GM23338 (cell line): ENCODE results near the gene GTF2A1. TPM values are rescaled to one million over a fixed set of nuclear protein-coding genes. Genes with fewer than 3 reads are reported as not detected.

Experiments used
- ATAC-seq: fragments of 200-7000 bp; cut with Tn5 transposase; 3 replicates; pipeline ENCODE4 v1.9.1; 2020
- DNase-seq: peaks from one replicate; pipeline ENCODE4 v3.0.0-alpha.2; 2015; ENCODE audit warnings: low spot score
- H2AFZ ChIP-seq: fragments of 200-600 bp; sonication (generic); 2 replicates; pipeline ENCODE4 v1.8.0; 2016; ENCODE audit warnings: antibody characterized with exemption, mild to moderate bottlenecking, moderate library complexity
- H3F3A ChIP-seq: fragments of 200-600 bp; sonication (generic); replicated peaks from 2 replicates; pipeline ENCODE4 v1.8.0; 2017; ENCODE audit warnings: antibody characterized with exemption, mixed run types, low read depth
- H3K27ac ChIP-seq: fragments of 200-600 bp; sonication (generic); 2 replicates; pipeline ENCODE4 v1.6.1; 2016; ENCODE audit warnings: low read depth
- H3K27me3 ChIP-seq: fragments of 200-600 bp; sonication (generic); 2 replicates; pipeline ENCODE4 v1.8.0; 2016; ENCODE audit warnings: mild to moderate bottlenecking, mixed run types, moderate library complexity; ENCODE audit not compliant: insufficient read depth
- H3K36me3 ChIP-seq: fragments of 200-600 bp; sonication (generic); 2 replicates; pipeline ENCODE4 v1.8.0; 2016; ENCODE audit warnings: mild to moderate bottlenecking; ENCODE audit not compliant: insufficient read depth
- H3K4me1 ChIP-seq: fragments of 200-600 bp; sonication (generic); 2 replicates; pipeline ENCODE4 v1.8.0; 2016; ENCODE audit warnings: mild to moderate bottlenecking, moderate library complexity; ENCODE audit not compliant: insufficient read depth
- H3K4me2 ChIP-seq: fragments of 200-600 bp; sonication (generic); 2 replicates; pipeline ENCODE4 v1.7.1; 2017; ENCODE audit warnings: mixed run types
- H3K4me3 ChIP-seq: fragments of 200-600 bp; sonication (generic); 2 replicates; pipeline ENCODE4 v1.6.1; 2016; ENCODE audit warnings: mixed run types
- H3K79me2 ChIP-seq: fragments of 200-600 bp; sonication (generic); replicated peaks from 2 replicates; pipeline ENCODE4 v1.8.0; 2017; ENCODE audit warnings: mild to moderate bottlenecking; ENCODE audit not compliant: insufficient read depth
- H3K9me2 ChIP-seq: fragments of 200-600 bp; sonication (generic); 2 replicates; pipeline ENCODE4 v1.8.0; 2017; ENCODE audit not compliant: insufficient read depth
- H4K20me1 ChIP-seq: fragments of 200-600 bp; sonication (generic); replicated peaks from 2 replicates; pipeline ENCODE4 v1.8.0; 2017; ENCODE audit warnings: mild to moderate bottlenecking; ENCODE audit not compliant: insufficient read depth
- H3K27ac Mint-ChIP-seq: 2 replicates; pipeline ENCODE4 v1.8.0; 2020; ENCODE audit warnings: inconsistent platforms, mild to moderate bottlenecking, moderate library complexity, mixed read lengths
- H3K27me3 Mint-ChIP-seq: 3 replicates; pipeline ENCODE4 v1.8.0; 2022; ENCODE audit warnings: low read depth, mild to moderate bottlenecking, moderate library complexity, mixed read lengths, inconsistent platforms; ENCODE audit not compliant: insufficient read depth, poor library complexity
- H3K36me3 Mint-ChIP-seq: 3 replicates; pipeline ENCODE4 v1.8.0; 2021; ENCODE audit warnings: low read depth, mild to moderate bottlenecking, inconsistent platforms, moderate library complexity, mixed read lengths
- H3K4me1 Mint-ChIP-seq: 3 replicates; pipeline ENCODE4 v1.8.0; 2020; ENCODE audit warnings: mild to moderate bottlenecking, inconsistent platforms, mixed read lengths
- H3K4me3 Mint-ChIP-seq: 3 replicates; pipeline ENCODE4 v1.8.0; 2021; ENCODE audit warnings: moderate library complexity, mild to moderate bottlenecking, inconsistent platforms, mixed read lengths
- H3K9me3 Mint-ChIP-seq: 3 replicates; pipeline ENCODE4 v1.8.0; 2020; ENCODE audit warnings: moderate library complexity, mild to moderate bottlenecking, inconsistent platforms, mixed read lengths
- CTCF ChIP-seq, 2 experiments: fragments of 200-600 bp in 1 of 2; sonication (generic) in 1 of 2; conservative IDR thresholded peaks; 2 replicates each; pipeline versions ENCODE4 v1.5.1 to v1.6.1; 2016 to 2017; ENCODE audit warnings: antibody characterized with exemption in 2 of 2, low read depth in 2 of 2, mild to moderate bottlenecking in 2 of 2, moderate library complexity in 1 of 2
- EZH2phosphoT487 ChIP-seq: fragments of 200-600 bp; sonication (generic); IDR thresholded peaks from one replicate; pipeline ENCODE4 v1.8.1; 2018; ENCODE audit warnings: antibody characterized with exemption; ENCODE audit not compliant: unreplicated experiment
- JUNB ChIP-seq: IDR thresholded peaks from one replicate; pipeline ENCODE4 v1.6.1; 2016; ENCODE audit warnings: antibody characterized with exemption; ENCODE audit not compliant: unreplicated experiment
- NANOG ChIP-seq: IDR thresholded peaks from 2 replicates; pipeline ENCODE4 v1.6.1; 2016; ENCODE audit warnings: antibody characterized with exemption, borderline replicate concordance
- REST ChIP-seq: IDR thresholded peaks from one replicate; pipeline ENCODE4 v1.6.1; 2018; ENCODE audit warnings: antibody characterized with exemption; ENCODE audit not compliant: unreplicated experiment
- STAT1 ChIP-seq: IDR thresholded peaks from one replicate; pipeline ENCODE4 v1.6.1; 2016; ENCODE audit warnings: antibody characterized with exemption; ENCODE audit not compliant: unreplicated experiment
- polyA plus RNA-seq: library from polyadenylated mRNA; unstranded; fragments of >200 nt; fragmentation: Nextera tagmentation; extraction: Ambion mirVana; gene quantifications from 2 replicates; pipeline ENCODE4 v1.2.1, GENCODE V29; 2016
- total RNA-seq: library from RNA; depleted of rRNA; stranded (reverse); fragments of >200 nt; shearing (Covaris generic); gene quantifications from 2 replicates; pipeline ENCODE4 v1.2.3, GENCODE V29; 2014

Gene GTF2A1
- total and polyA plus RNA-seq, 2 experiments from 2014 or later = 12.1 to 50.6 TPM

GRCh38 chr14:81219210-81219758 is 1.5 kb downstream of the GTF2A1 start (continued):
- TF ChIP-seq REST (no peak), JUNB (no peak), NANOG (no peak), EZH2phosphoT487 (no peak)

GRCh38 chr14:81211844-81212243 is 8.9 kb downstream of the GTF2A1 start:
- H3K9me2 ChIP-seq = no peaks in the 10 kb centered on the region
- Mint-ChIP-seq H3K9me3 (no peaks in the 10 kb centered on the region), H3K27me3 (peaks cover 3% of the 10 kb centered on the region), H3K4me1 (peaks cover 36% of the 10 kb centered on the region; the same call in 2 of the 3 replicates), H3K27ac (no peak overlapping the region), H3K36me3 (peaks cover 82% of the 10 kb centered on the region), H3K4me3 (no peak overlapping the region)
- ATAC-seq (peak; percentile 34; the same call in 2 of the 3 replicates), DNase-seq (peak; percentile 27)
- H3K27me3 ChIP-seq = no peaks in the 10 kb centered on the region
- no peak overlapping the region for H3K27ac ChIP-seq
- peaks cover 100% of the 10 kb centered on the region for H3K79me2 ChIP-seq
- H3K36me3 ChIP-seq = peaks cover 9% of the 10 kb centered on the region
- no peaks in the 10 kb centered on the region for H3F3A ChIP-seq
- H4K20me1 ChIP-seq = peaks cover 14% of the 10 kb centered on the region
- no peak overlapping the region for H2AFZ ChIP-seq
- peaks cover 7% of the 10 kb centered on the region for H3K4me1 ChIP-seq
- no peak overlapping the region for H3K4me2 ChIP-seq
- no peak for TF ChIP-seq STAT1
- peak in 1 of 2 experiments; percentile 38; a peak in 3 of 4 replicates for TF ChIP-seq CTCF (conservative IDR thresholded peaks at IDR 0.05; ENCODE audit: low read depth in 2 of 2)
- no peak overlapping the region for H3K4me3 ChIP-seq

GRCh38 chr14:81209167-81209836 is 11.5 kb downstream of the GTF2A1 start:
- Histone ChIP-seq H3K4me1 (peaks cover 6% of the 10 kb centered on the region), H4K20me1 (peaks cover 18% of the 10 kb centered on the region), H3K27ac (no peak overlapping the region), H3K9me2 (no peaks in the 10 kb centered on the region), H3K79me2 (peaks cover 98% of the 10 kb centered on the region), H3K4me3 (no peak overlapping the region), H3K36me3 (peaks cover 9% of the 10 kb centered on the region; the same call in 1 of the 2 replicates), H3K4me2 (no peak overlapping the region), H2AFZ (no peak overlapping the region), H3F3A (no peaks in the 10 kb centered on the region), H3K27me3 (no peaks in the 10 kb centered on the region)
- no peak overlapping the region for H3K4me3 Mint-ChIP-seq
- peaks cover 3% of the 10 kb centered on the region for H3K27me3 Mint-ChIP-seq
- H3K27ac Mint-ChIP-seq = peak overlapping the region; percentile 11; the same call in 1 of the 2 replicates
- H3K4me1 Mint-ChIP-seq = peaks cover 34% of the 10 kb centered on the region; the same call in 2 of the 3 replicates
- TF ChIP-seq REST (no peak), EZH2phosphoT487 (no peak)
- ATAC-seq (no peak), DNase-seq (no peak)
- H3K36me3 Mint-ChIP-seq = peaks cover 76% of the 10 kb centered on the region
- no peaks in the 10 kb centered on the region for H3K9me3 Mint-ChIP-seq
